ENCODE data around the gene LRRC27.

- TF ChIP-seq MAX (IDR thresholded peaks at IDR 0.05) (no peak), EP300 (IDR thresholded peaks at IDR 0.05; ENCODE audit: borderline replicate concordance) (no peak), FOXM1 (IDR thresholded peaks at IDR 0.05; ENCODE audit: borderline replicate concordance, low read depth) (no peak), USF1 (IDR thresholded peaks at IDR 0.05) (no peak), YY1 (IDR thresholded peaks at IDR 0.05; ENCODE audit: low read depth) (no peak), TAF1 (IDR thresholded peaks at IDR 0.05; ENCODE audit: low read depth) (no peak), REST (IDR thresholded peaks at IDR 0.05; ENCODE audit: low read depth) (no peak), NFIC (IDR thresholded peaks at IDR 0.05) (no peak), TCF12 (IDR thresholded peaks at IDR 0.05; ENCODE audit: low read depth) (no peak), TEAD4 (IDR thresholded peaks at IDR 0.05) (no peak)
Observed at GRCh38 chr10:132374176-132374575, 42.2 kb downstream of the LRRC27 start.
